ENCODE results near the gene OR10K2. TPM values are rescaled to one million over a fixed set of nuclear protein-coding genes. Genes with fewer than 3 reads are reported as not detected.
"Not testable (repeated sequence)": the region's sequence is repeated elsewhere in the genome, so short reads cannot be mapped to it uniquely, and the experiment has no call there.

Gene OR10K2
- total RNA-seq, 6 donors from 2014 or later: not detected

GRCh38 chr1:158454537-158454936, 28.5 kb upstream of the OR10K2 start:
- no peak for TF ChIP-seq POLR2AphosphoS5 (IDR thresholded peaks at IDR 0.05)
- no peak for TF ChIP-seq EP300 (IDR thresholded peaks at IDR 0.05)
- TF ChIP-seq CTCF (IDR thresholded peaks at IDR 0.05): no peak
- no peak for TF ChIP-seq POLR2A (IDR thresholded peaks at IDR 0.05)
- no peak for ATAC-seq (ENCODE audit: low FRiP score in 2 of 2)
- 79 to 91% methylated on average over 1 of the region's 1 CpG for WGBS, 2 donors

GRCh38 chr1:158445376-158445775, 19.3 kb upstream of the OR10K2 start:
- Histone ChIP-seq H3K27me3 (no peaks in the 10 kb centered on the region), H3K36me3 (no peaks in the 10 kb centered on the region), H3K9me3 (no peaks in the 10 kb centered on the region), H3K4me3 (no peak overlapping the region), H3K4me1 (no peaks in the 10 kb centered on the region), H3K27ac (no peak overlapping the region)
- TF ChIP-seq POLR2AphosphoS5 (IDR thresholded peaks at IDR 0.05) (no peak), EP300 (IDR thresholded peaks at IDR 0.05) (no peak), CTCF (IDR thresholded peaks at IDR 0.05) (no peak), POLR2A (IDR thresholded peaks at IDR 0.05) (no peak)
- DNase-seq (no peak), ATAC-seq (ENCODE audit: low FRiP score in 2 of 2) (no peak)
- 81 to 88% methylated on average over 4 of the region's 4 CpGs for WGBS, 2 donors

More at GRCh38 chr1:158454537-158454936, 28.5 kb upstream of the OR10K2 start:
- no peaks in the 10 kb centered on the region for H3K4me1 ChIP-seq
- H3K27me3 ChIP-seq: no peaks in the 10 kb centered on the region
- no peak overlapping the region for H3K4me3 ChIP-seq
- H3K9me3 ChIP-seq: no peaks in the 10 kb centered on the region
- no peak for DNase-seq
- H3K36me3 ChIP-seq: no peaks in the 10 kb centered on the region
- no peak overlapping the region for H3K27ac ChIP-seq

GRCh38 chr1:158434741-158435140, 8.7 kb upstream of the OR10K2 start:
- no peaks in the 10 kb centered on the region for H3K4me1 ChIP-seq
- DNase-seq (no peak), ATAC-seq (ENCODE audit: low FRiP score in 2 of 2) (no peak)
- H3K4me3 ChIP-seq: no peak overlapping the region
- no peak for TF ChIP-seq EP300 (IDR thresholded peaks at IDR 0.05)
- no peak for TF ChIP-seq POLR2AphosphoS5 (IDR thresholded peaks at IDR 0.05)
- no peak for TF ChIP-seq POLR2A (IDR thresholded peaks at IDR 0.05)
- TF ChIP-seq CTCF (IDR thresholded peaks at IDR 0.05): no peak
- H3K36me3 ChIP-seq: no peaks in the 10 kb centered on the region
- no peaks in the 10 kb centered on the region for H3K27me3 ChIP-seq
- no peaks in the 10 kb centered on the region for H3K9me3 ChIP-seq
- WGBS, 2 donors: 32 to 40% methylated on average over 3 of the region's 3 CpGs
- no peak overlapping the region for H3K27ac ChIP-seq

- not testable (repeated sequence) for H3K4me3 ChIP-seq; H3K27me3 ChIP-seq; DNase-seq; H3K9me3 ChIP-seq; H3K27ac ChIP-seq; H3K4me1 ChIP-seq; H3K36me3 ChIP-seq; ATAC-seq (ENCODE audit: low FRiP score in 2 of 2)
- WGBS, 2 donors: 46 to 49% methylated on average over 3 of the region's 3 CpGs
Measured at GRCh38 chr1:158430163-158430562, 4.1 kb upstream of the OR10K2 start.

GRCh38 chr1:158425027-158425426, 1.0 kb downstream of the OR10K2 start:
- DNase-seq (no peak), ATAC-seq (ENCODE audit: low FRiP score in 2 of 2) (no peak)
- TF ChIP-seq POLR2AphosphoS5 (IDR thresholded peaks at IDR 0.05) (no peak), CTCF (IDR thresholded peaks at IDR 0.05) (no peak), POLR2A (IDR thresholded peaks at IDR 0.05) (no peak), EP300 (IDR thresholded peaks at IDR 0.05) (no peak)
- H3K36me3 ChIP-seq: no peaks in the 10 kb centered on the region
- no peak overlapping the region for H3K4me3 ChIP-seq
- H3K27ac ChIP-seq: no peak overlapping the region
- no peaks in the 10 kb centered on the region for H3K27me3 ChIP-seq
- H3K4me1 ChIP-seq: no peaks in the 10 kb centered on the region
- H3K9me3 ChIP-seq: no peaks in the 10 kb centered on the region
